Frontal cortex (tissue), 4 donors: ENCODE data around the gene SYT5. TPM values are rescaled to one million over a fixed set of nuclear protein-coding genes. Genes with fewer than 3 reads are reported as not detected.
A peak's percentile ranks its signal among the peaks of the same experiment; 100 is the strongest.
"Not testable (repeated sequence)": the region's sequence is repeated elsewhere in the genome, so short reads cannot be mapped to it uniquely, and the experiment has no call there.

Experiments
- DNase-seq, 2 donors: peaks; one replicate each; pipeline ENCODE4 v3.0.0; 2012; ENCODE audit warnings: low spot score in 2 of 2
- FAIRE-seq: peaks from 2 replicates; lab custom pipeline; 2012; peaks lifted over from hg19 to GRCh38; lab: Jason Lieb, UNC
- total RNA-seq: library from RNA; depleted of rRNA; stranded (reverse); fragments of >200 nt; gene quantifications from one replicate; pipeline ENCODE4 v1.2.3, GENCODE V29; 2014
- donor health status: control.
- donor health status: control.
- donor health status: control.

Gene SYT5
- total RNA-seq, 1 donor from 2014 or later, result 33.0 TPM

DNA sequence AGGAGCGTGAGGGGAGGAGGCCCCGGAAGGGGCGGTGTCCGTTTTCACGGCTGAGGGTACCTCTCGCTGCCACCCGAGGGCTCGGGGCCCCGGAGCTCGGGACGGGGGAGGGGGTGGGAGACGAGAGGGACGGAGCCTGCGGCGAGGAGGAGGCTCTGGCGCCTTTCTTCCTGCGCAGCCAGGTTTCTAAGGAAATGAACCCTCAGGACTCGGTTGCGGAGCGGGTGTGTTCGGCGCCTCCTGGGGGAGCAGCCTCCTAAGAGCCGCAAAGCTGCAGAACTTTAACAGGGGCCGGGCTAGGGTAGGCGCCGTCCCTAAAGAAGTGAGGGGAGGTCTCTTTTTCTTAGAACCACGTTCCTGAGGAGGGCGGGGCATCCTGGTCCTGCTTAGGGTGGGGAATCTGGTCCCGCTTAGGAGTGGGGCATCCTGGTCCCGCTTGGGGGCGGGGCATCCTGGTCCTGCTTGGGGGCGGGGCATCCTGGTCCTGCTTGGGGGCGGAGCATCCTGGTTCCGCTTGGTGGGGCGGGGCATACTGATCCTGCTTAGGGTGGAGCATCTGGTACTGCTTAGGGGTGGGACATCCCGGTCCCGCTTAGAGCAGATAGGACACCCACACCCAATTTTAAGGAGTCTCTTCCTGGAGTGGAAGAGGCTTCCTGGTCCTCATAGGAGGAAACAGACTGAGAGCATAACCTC is 6.2 kb downstream of the SYT5 start:
- DNase-seq (peak; percentile 46 to 66), FAIRE-seq (no peak)

DNA sequence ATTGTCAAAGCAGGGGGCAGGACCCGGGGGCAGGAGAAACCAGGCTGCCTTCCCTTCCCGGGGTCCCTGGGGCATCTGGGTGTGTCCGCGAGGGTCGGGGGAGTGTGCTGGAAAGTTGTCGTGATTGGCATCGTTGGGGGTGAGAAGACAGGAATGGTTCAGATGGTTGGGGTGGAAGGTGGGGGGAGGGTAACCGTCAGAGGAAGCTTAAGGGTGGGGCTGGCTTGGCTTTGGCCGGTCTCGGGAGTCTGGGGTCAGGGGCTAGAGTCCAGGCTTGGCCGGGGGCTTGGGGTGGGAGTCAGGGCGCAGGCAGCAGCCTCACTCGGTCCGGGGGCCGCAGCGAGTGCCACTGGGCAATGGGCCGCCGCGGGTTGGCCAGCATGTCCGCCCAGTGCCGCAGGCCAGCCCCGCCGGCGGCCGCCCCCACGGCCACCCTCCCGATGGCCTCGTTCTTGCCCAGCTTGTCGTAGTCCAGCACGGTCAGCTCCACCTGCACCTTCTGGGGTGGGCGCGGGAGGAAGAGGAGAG is 6.8 kb downstream of the SYT5 start:
- DNase-seq (no peak), FAIRE-seq (no peak)

DNA sequence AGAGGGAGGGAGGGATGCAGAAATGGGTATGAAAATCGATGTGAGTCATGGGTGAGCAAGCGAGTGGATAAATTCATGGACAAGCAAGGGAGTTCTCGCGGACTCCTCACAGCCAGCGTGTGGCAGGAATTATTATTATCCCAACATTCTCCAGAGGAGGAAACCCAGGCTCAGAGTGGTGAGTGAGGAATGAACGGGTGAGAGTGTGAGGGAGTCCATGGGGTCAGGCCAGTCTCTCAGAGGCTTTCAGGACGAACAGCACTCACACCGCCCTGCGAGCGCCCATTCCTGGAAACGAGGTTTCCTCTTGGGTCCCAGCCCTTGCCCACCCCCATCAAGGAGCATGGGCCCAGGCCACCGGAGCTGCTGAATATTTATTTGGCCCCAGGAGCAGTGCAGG is 7.3 kb downstream of the SYT5 start:
- FAIRE-seq, result no peak
- no peak for DNase-seq

DNA sequence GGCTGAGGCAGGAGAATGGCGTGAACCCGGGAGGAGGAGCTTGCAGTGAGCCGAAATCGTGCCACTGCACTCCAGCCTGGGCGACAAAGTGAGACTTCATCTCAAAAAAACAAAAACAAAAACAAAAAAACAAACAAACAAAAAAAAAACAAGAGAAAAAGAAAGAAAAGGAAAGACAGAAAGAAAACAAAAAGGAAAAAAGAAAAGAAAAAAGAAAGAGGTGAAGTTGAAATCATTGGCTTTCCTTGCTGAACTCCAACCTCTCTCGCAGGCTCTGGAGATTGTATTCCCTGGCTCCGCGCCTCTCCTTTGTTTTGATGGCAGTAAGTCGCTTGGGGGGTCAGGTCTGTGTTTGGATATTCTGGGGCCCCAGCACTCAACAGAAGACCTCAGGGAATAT is 7.8 kb downstream of the SYT5 start:
- FAIRE-seq, DNase-seq: not testable (repeated sequence)

DNA sequence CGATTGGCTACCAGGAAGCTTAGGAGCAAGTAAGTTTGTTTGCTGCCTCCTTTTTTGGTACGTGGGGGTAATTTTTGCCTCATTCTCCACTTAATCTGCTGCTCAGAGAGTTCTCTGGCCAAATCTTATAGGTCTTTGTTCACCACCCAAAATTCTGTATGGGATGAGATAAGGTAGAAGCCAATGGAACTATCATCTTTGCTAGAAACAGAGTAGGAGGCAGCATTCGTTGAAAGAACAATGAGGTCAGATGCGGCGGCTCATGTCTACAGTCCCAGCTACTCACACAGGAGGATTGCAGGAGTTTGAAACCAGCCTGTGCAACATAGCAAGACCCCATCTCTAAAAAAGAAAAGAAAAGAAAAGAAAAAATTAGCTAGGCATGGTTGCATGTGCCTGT is 8.6 kb downstream of the SYT5 start:
- DNase-seq, result no peak
- no peak for FAIRE-seq

DNA sequence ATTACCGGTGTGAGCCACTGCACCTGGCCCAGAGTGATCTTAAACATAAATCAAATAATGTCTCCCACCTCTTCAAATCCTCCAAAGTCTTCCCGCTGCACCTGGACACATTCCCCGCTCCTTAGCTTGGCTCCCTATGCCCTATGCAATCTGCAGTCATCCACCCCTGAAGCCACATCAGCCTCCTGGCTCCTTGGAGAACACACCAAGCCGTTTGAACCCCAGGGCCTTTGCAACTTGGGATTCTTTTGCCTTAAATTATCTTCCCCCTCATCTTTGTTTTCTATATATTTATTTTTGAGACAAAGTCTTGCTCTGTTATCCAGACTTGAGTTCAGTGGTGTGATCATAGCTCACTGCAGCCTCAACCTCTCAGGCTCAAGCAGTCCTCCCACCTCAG is 11.0 kb downstream of the SYT5 start:
- FAIRE-seq, result no peak
- DNase-seq, result no peak

GRCh38 chr19:55166530-55167268 is 13.4 kb downstream of the SYT5 start, which contains the start of gene DNAAF3:
DNAAF3 (minus strand) TSS chr19:55166613; CDS start chr19:55166413, 200 bp downstream.
- no peak for FAIRE-seq

GRCh38 chr19:55165952-55166529 is 14.0 kb downstream of the SYT5 start:
- DNase-seq, result peak; percentile 54 to 74
- no peak for FAIRE-seq

More at GRCh38 chr19:55166530-55167268, 13.4 kb downstream of the SYT5 start, which contains the start of gene DNAAF3:
- DNase-seq, result peak; percentile 95 to 98

GRCh38 chr19:55161571-55162322 is 18.3 kb downstream of the SYT5 start:
- no peak for DNase-seq

DNA sequence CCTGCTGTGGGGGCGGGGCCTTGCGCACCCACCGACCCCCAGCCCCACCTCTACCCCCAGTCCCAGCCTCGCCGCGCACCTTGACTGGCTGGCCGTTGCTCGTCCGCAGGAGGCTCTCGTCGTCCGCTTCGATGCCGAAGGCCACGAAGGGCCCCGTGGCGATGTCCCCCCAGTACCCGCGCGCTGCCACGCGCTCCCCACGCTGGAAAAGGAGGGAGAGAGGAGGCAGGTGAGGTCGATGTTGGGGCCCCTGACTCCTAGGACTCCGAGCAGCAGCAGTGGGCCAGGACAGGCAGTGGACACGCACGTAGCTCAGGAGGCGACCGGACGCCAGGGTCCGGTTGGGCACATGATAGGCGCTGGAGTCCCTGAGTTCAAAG is 19.1 kb downstream of the SYT5 start:
- no peak for FAIRE-seq
- DNase-seq, result no peak

More at GRCh38 chr19:55161571-55162322, 18.3 kb downstream of the SYT5 start:
- no peak for FAIRE-seq

GRCh38 chr19:55160128-55160985 is 19.7 kb downstream of the SYT5 start:
- peak; percentile 74 to 92 for DNase-seq

GRCh38 chr19:55158848-55159749 is 21.0 kb downstream of the SYT5 start:
- DNase-seq (no peak), FAIRE-seq (no peak)

More at GRCh38 chr19:55160128-55160985, 19.7 kb downstream of the SYT5 start:
- FAIRE-seq, result no peak

- no peak for FAIRE-seq
- DNase-seq, result no peak
Observed at GRCh38 chr19:55158423-55158822, 21.7 kb downstream of the SYT5 start.

DNA sequence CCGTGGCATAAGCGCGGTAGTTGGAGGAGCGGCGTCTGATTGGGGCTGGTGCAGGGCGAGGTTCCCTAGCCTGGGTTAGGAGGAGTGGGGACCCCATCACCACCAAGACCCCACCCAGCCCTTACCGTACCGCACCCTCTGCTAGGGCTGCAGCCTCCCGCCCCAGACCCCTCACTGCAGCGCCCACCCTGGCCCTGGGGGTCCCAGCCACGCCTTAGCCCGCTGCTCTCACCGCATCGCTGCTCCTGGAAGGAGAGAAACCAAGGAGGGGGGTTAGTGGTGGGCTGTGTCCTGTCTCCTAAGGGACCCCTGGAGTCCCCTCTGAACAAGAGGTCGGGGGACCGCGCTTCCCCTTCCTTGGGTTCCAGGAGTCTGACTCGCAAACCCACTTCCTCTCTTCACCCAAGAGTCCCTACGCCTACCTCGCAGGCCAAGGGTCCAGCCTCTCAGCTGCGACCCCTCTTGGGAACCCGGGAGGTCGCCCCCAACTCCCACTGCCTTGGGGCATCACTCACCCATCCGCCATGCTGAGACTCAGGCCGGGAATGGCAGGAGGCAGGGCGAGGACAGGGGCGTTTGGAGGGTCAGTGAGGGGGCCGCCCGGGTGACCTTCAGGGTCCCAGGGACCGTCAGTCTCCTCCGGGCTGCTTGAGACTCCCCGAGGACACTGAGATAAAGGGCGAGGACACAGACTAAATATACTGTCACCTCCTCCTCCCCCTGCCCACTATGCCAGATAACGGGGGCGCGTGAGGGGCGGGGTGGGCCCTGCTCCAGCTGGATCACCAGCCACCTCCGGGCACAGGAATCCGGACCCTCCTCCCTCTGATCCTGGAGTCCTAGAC is 22.8 kb downstream of the SYT5 start, which contains the start of gene TNNI3:
TSS of gene TNNI3 (minus strand) at position 669 of the 845 bp plus-strand sequence. CDS start at position 526, 143 bp downstream.
- no peak for FAIRE-seq
- no peak for DNase-seq

DNA sequence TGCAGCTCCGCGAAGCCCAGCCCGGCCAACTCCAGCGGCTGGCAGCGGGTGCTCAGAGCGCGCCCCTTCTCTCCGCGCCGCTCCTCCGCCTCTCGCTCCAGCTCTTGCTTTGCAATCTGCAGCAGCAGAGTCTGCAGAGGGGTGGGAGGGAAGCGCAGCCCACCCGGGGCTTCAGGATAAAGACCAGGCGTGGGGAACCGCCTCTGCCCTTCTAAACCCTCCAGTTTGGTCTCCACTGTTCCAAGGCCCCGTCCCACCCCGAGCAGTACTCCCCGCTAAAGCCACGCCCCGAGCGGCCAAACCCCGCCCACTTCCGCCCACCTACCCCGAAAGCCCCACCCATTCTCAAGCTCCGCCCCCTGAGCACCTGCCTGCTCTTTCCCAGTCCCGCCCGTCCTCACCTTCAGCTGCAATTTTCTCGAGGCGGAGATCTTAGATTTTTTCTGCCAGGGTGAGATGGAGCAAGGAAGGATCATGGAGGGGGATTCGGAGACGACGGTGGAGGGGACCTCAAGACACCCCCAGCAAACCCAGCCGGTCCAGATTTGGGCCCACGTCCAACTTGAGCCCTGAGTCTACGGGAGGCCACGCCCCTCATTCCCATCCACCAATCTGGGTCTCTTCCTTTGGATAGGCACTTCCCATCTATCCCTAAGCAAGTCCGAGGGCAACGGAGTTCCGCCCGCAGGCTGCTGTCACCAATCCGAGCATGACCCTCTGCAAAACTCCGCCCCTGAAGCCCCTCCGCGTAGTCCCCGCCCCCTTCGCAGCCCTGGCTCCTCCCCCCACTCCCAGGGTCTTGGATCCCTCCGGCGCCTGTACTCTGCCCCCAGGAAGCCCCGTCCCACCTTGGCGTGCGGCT is 23.7 kb downstream of the SYT5 start:
- peak; percentile 35 to 71 for DNase-seq

DNA sequence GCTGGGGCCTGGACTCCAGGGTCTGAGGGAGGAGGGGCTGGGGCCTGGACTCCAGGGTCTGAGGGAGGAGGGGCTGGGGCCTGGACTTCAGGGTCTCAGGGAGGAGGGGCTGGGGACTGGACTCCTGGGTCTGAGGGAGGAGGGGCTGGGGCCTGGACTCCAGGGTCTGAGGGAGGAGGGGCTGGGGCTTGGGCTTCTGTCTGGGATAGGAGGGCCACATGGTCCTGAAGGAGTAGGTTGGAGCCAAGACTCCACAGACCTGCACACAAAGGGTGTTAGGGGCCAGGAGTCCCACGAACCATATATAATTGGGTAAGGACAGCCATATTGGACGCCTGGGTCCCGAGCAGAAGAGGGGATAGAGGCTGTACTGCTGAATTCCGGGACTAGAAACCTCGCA is 24.3 kb downstream of the SYT5 start:
- FAIRE-seq, DNase-seq: not testable (repeated sequence)

More for the DNA sequence above, 23.7 kb downstream of the SYT5 start:
- FAIRE-seq, result no peak
